HG02798 (cell line): Measurements from ENCODE around the gene FOLR1.
"Not testable (repeated sequence)": the region's sequence is repeated elsewhere in the genome, so short reads cannot be mapped to it uniquely, and the experiment has no call there.

ENCODE experiments used
- ATAC-seq: cut with Tn5 transposase; IDR thresholded peaks from one replicate; pipeline ENCODE4 v1.9.1; 2021; ENCODE audit warnings: mild to moderate bottlenecking; ENCODE audit not compliant: unreplicated experiment, poor library complexity

The FOLR1 gene

GRCh38 chr11:72191961-72192381, at the start of gene FOLR1:
Gene FOLR1, plus strand, starts transcription at chr11:72192140. Its CDS starts 34 bp downstream, at chr11:72192174.
- ATAC-seq, result no peak

GRCh38 chr11:72142543-72142942, 49.4 kb upstream of the FOLR1 start:
- not testable (repeated sequence) for ATAC-seq

DNA sequence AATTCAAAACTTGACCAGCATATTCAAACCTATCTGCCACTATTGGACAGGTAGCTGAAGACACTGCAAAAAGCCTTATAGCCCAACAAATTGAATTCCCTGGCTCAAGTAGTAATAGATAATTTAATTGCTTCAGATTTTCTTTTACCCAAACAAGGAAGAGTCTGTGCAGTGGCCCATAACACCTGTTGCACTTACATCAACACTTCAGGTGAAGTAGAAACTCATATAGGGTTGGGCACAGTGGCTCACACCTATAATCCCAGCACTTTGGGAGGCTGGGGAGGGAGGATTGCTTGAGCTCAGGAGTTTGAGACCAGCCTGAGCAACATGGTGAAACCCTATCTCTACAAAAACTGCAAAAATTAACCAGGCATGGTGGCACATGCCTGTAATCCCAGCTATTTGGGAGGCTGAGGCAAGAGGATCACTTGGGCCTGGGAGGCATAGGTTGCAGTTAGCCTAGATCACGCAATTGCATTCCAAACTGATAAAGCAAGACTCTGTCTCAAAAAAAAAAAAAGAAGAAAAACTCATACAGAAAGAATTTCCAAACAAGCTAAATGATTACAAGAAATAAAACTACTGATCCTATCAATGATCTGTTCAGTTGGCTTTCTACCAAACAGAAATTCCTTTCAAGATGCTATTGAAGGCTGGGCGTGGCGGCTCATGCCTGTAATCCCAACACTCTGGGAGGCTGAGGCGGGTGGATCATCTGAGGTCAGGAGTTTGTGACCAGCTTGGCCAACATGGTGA, 47.0 kb upstream of the FOLR1 start:
- ATAC-seq, result no peak

DNA sequence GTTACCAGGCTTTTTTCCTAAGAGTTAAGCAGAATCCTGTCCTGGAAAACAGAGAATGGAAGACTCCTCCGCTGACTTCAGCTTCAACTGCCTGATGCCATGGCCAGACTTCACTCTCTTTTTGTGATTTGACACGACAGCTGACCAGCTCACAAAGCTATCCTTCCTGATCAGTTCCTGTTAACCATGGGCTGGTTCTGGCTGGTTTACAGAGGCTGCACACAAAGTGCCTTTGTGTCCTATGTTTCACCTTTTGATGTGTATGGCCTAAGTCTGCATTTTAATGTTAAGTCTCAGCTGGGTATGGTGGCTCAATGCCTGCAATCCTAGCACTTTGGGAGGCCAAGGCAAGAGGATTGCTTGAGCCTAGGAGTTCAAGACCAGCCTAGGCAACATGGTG, 45.3 kb upstream of the FOLR1 start:
- no peak for ATAC-seq

GRCh38 chr11:72150882-72151281, 41.1 kb upstream of the FOLR1 start:
- no peak for ATAC-seq

DNA sequence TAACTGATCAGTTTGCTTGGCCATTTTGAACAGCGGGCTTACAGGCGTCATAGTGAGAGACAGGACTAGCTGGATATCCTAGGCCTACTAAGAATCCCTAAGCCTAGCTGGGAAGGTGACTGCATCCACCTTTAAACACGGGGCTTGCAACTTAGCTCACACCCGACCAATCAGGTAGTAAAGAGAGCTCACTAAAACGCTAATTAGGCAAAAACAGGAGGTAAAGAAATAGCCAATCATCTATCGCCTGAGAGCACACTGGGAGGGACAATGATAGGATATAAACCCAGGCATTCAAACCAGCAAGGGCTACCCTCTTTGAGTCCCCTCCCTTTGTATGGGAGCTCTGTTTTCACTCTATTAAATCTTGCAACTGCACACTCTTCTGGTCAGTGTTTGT, 38.1 kb upstream of the FOLR1 start:
- not testable (repeated sequence) for ATAC-seq

GRCh38 chr11:72154816-72155215, 37.1 kb upstream of the FOLR1 start:
- no peak for ATAC-seq

DNA sequence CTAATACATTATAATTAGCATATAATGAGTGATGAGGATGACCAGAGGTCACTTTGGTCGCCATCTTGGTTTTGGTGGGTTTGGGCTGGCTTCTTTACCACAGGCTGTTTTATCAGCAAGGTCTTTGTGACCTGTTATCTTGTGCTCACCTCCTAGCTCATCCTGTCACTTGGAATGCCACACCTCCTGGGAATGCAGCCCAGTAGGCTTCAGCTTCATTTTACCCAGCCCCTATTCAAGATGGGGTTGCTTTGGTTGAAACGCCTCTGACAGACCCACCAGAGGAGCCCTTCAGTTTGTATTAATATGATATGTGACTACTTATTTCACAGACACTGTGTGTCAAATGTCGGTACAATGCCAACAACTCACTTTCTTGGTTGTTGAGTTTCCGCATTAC, 36.2 kb upstream of the FOLR1 start:
- ATAC-seq, result no peak

DNA sequence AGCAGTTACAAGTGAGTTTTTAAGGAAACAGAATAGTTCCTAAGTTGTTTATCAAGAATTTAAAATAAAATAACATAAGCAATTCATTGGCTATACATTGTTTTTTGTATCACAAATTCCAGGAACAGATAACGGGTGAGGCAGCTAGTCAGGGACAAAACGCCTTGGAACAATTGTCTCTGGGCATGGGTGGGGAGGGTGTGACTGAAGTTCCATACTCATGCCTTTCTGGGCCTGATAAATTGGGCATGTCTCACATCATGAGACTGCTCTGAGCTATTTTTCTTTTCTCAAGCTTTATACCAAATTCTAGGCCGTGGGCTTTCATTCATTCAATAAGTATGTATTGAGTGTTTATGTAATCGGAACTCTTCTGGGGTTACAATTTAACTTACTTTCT, 34.8 kb upstream of the FOLR1 start:
- ATAC-seq, result no peak

GRCh38 chr11:72160319-72160718, 31.6 kb upstream of the FOLR1 start:
- no peak for ATAC-seq

DNA sequence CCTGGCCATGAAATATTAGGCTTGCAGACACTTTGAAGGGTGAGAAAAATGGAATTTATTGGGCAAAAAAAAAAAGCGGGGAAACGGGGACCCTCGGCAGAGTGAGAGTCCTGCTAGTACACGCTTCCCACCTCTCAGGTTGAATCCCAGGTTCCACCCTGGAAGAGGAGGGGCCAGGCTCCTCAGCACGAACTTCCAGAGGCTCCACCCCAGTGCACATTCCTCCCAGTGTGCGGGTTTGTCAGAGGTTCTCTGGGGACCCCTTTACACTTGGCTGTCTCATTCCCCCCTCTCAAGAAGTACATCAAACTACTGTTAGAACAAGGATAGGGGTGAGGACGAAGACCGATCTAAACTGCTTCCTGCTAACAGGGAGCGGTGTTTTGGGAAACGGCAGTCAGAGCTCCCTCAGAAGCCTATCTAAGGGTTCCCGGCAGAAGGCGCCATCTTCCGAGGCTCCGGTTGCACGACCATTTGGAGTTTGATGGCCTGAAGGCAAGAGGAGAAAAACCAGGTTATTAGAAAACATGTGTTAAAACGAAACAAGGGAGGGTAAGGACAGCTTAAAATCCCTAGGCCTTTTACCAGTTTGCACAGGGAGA, 28.9 kb upstream of the FOLR1 start:
- no peak for ATAC-seq

DNA sequence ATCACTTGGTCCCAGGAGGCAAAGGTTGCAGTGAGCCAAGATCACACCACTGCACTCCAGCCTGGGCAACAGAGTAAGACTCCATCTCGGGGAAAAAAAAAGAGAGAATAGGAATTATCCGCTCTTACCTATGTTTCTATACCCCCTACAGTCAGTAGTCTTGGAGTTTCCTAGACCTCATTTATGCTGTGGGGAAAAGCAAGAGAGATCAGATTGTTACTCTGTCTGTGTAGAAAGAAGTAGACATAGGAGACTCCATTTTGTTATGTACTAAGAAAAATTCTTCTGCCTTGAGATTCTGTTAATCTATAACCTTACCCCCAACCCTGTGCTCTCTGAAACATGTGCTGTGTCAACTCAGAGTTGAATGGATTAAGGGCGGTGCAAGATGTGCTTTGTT, 27.8 kb upstream of the FOLR1 start:
- not testable (repeated sequence) for ATAC-seq

DNA sequence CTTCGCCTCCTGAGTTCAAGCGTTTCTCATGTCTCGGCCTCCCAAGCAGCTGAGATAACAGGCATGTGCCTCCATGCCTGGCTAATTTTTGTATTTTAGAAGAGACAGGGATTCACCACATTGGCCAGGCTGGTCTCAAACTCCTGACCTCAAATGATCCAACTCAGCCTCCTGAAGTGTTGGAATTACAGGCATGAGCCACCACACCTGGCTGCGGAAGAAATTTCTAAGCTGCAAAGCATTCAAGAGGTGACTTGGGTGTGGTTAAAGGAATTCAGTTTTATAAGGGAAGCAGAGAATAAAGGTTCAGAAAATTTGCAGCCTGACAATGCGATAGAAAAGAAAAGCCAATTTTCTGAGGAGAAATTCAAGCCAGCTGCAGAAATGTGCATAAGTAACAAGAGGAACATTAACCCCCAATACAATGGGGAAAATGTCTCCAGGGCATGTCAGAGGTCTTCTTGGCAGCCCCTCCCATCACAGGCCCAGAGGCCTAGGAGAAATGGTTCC, 22.8 kb upstream of the FOLR1 start:
- ATAC-seq, result not testable (repeated sequence)

- not testable (repeated sequence) for ATAC-seq
These were observed 22.2 kb upstream of the FOLR1 start for GRCh38 chr11:72169754-72170153.

- ATAC-seq, result not testable (repeated sequence)
These were observed 19.9 kb upstream of the FOLR1 start for GRCh38 chr11:72172043-72172442.

GRCh38 chr11:72173291-72173690, 18.6 kb upstream of the FOLR1 start:
- ATAC-seq, result no peak

- ATAC-seq, result no peak
These were observed 17.5 kb upstream of the FOLR1 start for GRCh38 chr11:72174302-72175070.

GRCh38 chr11:72177656-72178055, 14.3 kb upstream of the FOLR1 start:
- no peak for ATAC-seq

DNA sequence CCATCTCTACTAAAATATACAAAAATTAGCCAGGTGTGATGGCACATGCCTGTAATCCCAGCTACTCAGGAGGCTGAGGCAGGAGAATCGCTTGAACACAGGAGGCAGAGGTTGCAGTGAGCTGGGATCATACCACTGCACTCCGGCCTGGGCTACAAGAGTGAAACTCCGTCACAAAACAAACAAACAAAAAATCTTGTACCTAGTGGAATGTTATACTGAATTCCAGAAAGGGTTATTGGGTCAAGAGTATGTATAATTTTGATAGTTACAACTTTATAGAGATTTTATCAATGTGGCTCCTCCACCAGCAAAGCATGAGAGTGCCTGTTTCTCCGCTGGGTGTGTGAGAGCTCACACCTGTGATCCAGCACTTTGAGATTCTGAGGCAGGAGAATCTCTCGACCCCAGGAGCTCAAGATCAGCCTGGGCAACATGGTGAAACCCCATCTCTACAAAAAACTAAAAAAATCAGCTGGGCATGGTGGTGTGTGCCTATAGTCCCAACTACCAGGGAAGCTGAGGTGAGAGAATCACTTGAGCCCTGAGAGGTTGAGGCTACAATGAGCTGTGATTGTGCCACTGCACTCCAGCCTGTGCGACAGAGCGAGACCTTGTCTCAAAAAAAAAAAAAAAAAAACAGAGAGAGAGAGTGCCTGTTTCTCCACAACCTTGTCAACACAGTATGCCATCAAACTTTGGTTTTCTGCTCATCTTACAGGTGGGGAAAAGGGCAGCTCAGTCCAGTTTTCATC, 12.7 kb upstream of the FOLR1 start:
- ATAC-seq, result no peak

DNA sequence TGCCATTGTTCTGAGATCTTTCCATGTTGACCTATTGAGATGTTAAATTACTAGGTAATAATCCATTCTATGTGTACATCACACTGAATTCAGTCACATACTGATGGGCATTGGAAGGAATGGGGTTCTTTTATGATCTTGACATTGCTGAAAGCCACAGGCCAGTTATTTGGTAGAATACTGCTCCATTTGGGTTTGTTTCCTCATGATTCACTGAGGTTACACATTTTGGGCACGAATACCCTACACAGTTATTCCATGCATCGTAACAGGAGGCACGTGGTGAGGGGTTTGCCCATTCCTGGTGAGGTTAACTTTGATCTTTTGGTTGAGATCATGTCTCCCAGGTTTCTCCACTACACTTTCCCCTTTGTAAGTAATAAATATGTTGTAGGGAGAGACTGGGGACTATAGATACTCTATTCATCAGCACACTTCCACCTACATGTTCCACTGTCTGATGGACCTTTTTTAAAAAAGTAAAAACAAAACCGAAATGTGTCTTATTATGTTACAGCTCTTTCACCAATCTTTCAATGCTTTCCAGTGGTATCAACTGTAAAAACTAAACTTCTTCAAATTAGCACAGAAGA, 12.0 kb upstream of the FOLR1 start:
- no peak for ATAC-seq
